Superior temporal gyrus (tissue), 1 donor: Measurements from ENCODE around the gene KLHDC8B.
A peak's percentile ranks its signal among the peaks of the same experiment; 100 is the strongest.
"Not testable (repeated sequence)": the region's sequence is repeated elsewhere in the genome, so short reads cannot be mapped to it uniquely, and the experiment has no call there.

ENCODE experiments used
- DNase-seq: peaks from one replicate; pipeline ENCODE4 v3.0.0-alpha.2; 2016; ENCODE audit errors: extremely low spot score

Gene KLHDC8B

DNA sequence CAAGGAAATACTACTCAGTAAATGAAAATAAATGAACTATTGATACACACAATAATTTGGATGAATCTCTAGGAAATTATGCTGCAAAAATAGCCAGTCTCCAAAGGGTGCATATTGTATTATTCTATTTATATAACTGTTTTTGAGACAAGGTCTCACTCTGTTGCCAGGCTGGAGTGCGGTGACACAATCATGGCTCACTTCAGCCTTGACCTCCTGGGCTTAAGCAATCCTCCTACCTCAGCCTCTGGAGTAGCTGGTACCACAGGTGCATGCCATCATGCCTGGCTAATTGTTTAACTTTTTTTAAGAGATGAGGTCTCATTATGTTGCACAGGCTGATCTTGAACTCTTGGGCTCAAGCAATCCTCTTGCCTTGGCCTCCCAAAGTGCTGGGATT is 12.5 kb downstream of the KLHDC8B start:
- no peak for DNase-seq

GRCh38 chr3:49191741-49192140 is 20.3 kb downstream of the KLHDC8B start:
- no peak for DNase-seq

DNA sequence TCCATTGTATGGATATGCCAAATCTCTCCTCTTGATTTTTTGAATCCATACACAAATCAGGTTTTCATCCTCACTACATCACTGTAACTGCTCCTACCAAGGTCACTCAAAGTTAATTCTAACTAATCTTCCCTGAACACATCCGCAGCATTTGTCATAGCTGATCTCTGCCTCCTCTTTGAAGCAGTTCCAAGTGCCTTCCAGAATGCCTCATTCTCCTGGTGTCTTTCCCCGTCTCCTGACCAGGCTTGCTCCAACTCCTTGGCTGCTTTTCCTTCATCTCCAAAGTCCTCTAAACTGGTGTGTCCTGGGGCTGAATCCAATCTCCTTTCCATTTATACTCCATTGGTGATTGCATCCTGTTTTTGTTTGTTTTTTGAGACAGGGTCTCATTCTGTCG is 26.8 kb downstream of the KLHDC8B start:
- no peak for DNase-seq

- DNase-seq, result no peak
Observed at GRCh38 chr3:49198611-49199230, 27.3 kb downstream of the KLHDC8B start.

DNA sequence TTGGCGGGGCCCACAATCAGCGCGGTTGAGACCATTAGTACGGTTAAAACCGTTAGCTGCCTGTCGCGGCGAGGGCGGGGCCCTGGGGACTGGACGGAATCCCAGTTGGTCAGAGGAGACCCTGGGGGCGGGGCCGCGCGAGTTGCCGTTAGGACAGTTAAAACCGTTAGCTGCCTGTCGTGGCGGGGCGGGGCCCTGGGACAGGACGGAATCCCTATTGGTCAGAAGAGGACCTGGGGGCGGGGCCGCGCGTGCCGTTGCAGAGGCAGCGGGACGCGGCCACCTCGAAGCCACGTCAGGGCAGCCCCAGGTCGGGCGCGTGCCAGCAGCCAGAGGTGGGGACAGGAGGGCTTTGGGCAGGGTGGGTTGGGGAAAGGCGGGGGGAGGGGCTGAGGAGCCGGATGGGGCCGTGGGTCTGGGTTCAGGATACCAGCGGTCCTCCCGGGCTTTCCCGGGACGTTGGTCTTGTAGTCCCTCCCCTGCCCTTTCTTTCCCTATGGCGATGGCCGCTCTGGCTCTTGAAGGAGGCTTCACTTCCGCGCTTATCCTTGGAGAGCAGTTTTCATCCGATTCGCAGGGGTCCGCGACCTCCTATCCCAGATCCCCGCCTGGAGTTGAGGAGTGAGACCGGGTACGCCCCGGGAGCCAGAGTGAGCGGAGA is 28.0 kb downstream of the KLHDC8B start:
- no peak for DNase-seq

DNA sequence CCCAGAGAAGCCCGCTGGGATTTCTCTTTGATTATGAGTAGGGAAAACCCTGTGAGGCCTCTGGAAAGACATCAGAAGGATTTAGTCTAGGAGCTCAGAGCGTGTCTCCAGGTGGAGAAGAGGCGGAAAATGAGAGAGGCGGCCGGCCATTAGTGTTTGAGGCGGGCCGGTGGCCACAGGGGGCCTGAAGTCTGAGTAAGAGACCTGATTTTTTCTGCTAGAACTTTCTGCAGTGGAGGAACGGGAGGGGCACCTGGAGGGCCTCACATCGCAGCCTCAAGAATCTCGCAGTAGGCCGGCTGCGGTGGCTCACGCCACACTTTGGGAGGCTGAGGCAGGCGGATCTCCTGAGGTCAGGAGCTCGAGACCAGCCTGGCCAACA is 28.5 kb downstream of the KLHDC8B start:
- no peak for DNase-seq

GRCh38 chr3:49213541-49213943 is 42.1 kb downstream of the KLHDC8B start:
- DNase-seq, result no peak

DNA sequence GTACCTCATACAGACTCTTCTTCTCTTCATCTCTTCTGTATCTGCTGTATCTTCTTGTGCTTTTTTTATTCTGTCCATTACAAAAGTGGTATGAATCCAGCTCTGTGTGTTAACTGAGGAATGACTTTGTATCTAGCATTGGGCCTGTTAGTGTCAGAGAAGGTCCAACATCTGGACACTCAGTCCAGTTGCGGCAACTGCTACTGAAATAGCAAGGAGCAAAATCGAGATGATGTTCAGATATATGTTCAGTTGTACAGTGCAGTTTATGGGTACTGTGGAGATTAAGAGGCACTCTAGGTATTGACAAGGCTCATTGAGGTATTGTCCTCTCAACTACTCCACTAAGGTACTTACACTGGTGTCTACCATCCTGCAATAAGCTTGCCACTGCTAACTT is 42.6 kb downstream of the KLHDC8B start:
- DNase-seq, result no peak

DNA sequence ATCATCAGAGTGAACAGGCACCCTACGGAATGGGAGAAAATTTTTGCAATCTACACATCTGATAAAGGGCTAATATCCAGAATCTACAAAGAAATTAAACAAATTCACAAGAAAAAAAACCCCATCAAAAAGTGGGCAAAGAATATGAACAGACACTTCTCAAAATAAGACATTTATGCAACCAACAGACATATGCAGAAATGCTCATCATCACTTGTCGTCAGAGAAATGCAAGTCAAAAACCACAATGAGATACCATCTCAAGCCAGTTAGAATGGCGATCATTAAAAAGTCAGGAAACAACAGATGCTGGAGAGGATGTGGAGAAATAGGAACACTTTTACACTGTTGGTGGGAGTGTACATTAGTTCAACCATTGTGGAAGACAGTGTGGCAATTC is 45.3 kb downstream of the KLHDC8B start:
- DNase-seq, result not testable (repeated sequence)

- not testable (repeated sequence) for DNase-seq
Observed at GRCh38 chr3:49217108-49217507, 45.7 kb downstream of the KLHDC8B start.

GRCh38 chr3:49217688-49218470 is 46.5 kb downstream of the KLHDC8B start:
- DNase-seq, result peak; percentile 17

- DNase-seq, result peak; percentile 59
Observed at GRCh38 chr3:49218471-49218989, 47.1 kb downstream of the KLHDC8B start.

DNA sequence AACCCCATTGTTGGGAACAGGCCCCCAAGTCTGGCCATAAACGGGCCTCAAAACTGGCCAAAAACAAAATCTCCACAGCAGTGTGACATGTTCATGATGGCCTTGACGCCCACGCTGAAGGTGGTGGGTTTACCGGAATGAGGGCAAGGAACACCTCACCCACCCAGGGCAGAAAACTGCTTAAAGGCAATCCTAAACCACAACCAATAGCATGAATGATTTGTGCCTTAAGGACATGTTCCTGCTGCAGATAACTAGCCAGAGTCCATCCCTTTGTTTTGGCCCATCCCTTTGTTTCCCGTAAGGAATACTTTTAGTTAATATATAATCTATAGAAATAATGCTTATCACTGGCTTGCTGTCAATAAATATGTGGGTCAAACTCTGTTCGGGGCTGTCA is 47.7 kb downstream of the KLHDC8B start:
- no peak for DNase-seq

- DNase-seq, result not testable (repeated sequence)
Observed at GRCh38 chr3:49220985-49221563, 49.7 kb downstream of the KLHDC8B start.

DNA sequence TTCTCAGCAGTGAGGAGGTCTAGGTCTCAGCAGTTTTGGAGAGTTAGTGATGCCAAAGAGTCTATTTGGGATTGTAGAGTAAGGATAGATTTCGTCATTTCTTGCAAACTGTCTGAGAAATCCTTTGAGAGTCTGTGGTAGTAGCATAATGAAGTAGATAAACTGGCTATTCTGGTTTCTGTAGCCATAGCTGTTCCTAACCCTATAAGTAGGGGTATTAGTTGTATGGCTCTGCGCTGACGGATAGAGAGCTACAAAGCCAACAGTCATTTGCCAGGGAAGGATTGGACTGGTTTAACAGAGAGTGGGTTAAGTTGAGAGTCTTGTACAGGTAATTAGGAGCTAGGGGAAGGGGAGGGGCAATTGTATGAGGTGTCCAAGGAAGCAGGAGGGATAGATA is 50.6 kb downstream of the KLHDC8B start:
- DNase-seq, result no peak
